HEK293 (cell line): ENCODE measurements around the gene ESRRA.
A peak's percentile ranks its signal among the peaks of the same experiment; 100 is the strongest.

Source experiments
- CTCF ChIA-PET: fragments of 350-600 bp; formaldehyde crosslinking; extraction: SDS; loops from one replicate; lab custom pipeline; 2021; ENCODE audit warnings: antibody characterized with exemption; lab: Yijun Ruan, JAX
- POLR2A ChIA-PET: fragments of 300-600 bp; formaldehyde crosslinking; extraction: SDS; loops from one replicate; lab custom pipeline; 2020; ENCODE audit warnings: antibody characterized with exemption, inconsistent platforms; lab: Yijun Ruan, JAX
- H3K27ac ChIP-seq: fragments of 200-500 bp; sonication (Bioruptor generic); 2 replicates; pipeline ENCODE4 v1.5.1; 2014; ENCODE audit warnings: low read depth, low read length, control low read depth, inconsistent platforms; ENCODE audit errors: extremely low read depth
- H3K36me3 ChIP-seq, 2 experiments: fragments of 200-500 bp in 1 of 2; sonication (Bioruptor generic) in 1 of 2; 1 replicate in 1 of 2; 2 replicates in 1 of 2; pipeline ENCODE4 v1.5.1; 2014 to 2017; ENCODE audit warnings: inconsistent platforms in 2 of 2, low read length in 2 of 2; ENCODE audit not compliant: control insufficient read depth in 2 of 2, insufficient read depth in 1 of 2
- H3K4me1 ChIP-seq: fragments of 200-500 bp; sonication (Bioruptor generic); 2 replicates; pipeline ENCODE4 v1.5.1; 2014; ENCODE audit warnings: mild to moderate bottlenecking, low read length, inconsistent platforms; ENCODE audit not compliant: control insufficient read depth, insufficient read depth
- H3K4me3 ChIP-seq: 2 replicates; pipeline ENCODE4 v1.5.1; 2011; ENCODE audit warnings: low read depth, mild to moderate bottlenecking, control low read depth, low read length, moderate library complexity
- H3K9me3 ChIP-seq: fragments of 200-500 bp; sonication (Bioruptor generic); 2 replicates; pipeline ENCODE4 v1.5.1; 2014; ENCODE audit warnings: low read depth, low read length, inconsistent platforms; ENCODE audit not compliant: control insufficient read depth, insufficient read depth
- GLIS2 ChIP-seq: fragments of 450-650 bp; formaldehyde crosslinking; IDR thresholded peaks from 2 replicates; pipeline ENCODE4 v1.5.1; 2016; ENCODE audit warnings: missing biosample characterization, missing genetic modification characterization
- HOXC10 ChIP-seq: sonication (generic); formaldehyde crosslinking; IDR thresholded peaks from 2 replicates; pipeline ENCODE4 v1.8.1; 2023; ENCODE audit warnings: mild to moderate bottlenecking, missing genetic modification reagents
- KLF10 ChIP-seq: fragments of 450-650 bp; IDR thresholded peaks from 2 replicates; pipeline ENCODE4 v1.5.1; 2018; ENCODE audit warnings: missing biosample characterization, mild to moderate bottlenecking, missing genetic modification characterization
- OSR2 ChIP-seq: fragments of 450-650 bp; formaldehyde crosslinking; IDR thresholded peaks from 2 replicates; pipeline ENCODE4 v1.5.1; 2016; ENCODE audit warnings: missing biosample characterization, missing genetic modification characterization
- PATZ1 ChIP-seq: fragments of 450-650 bp; formaldehyde crosslinking; IDR thresholded peaks from 2 replicates; pipeline ENCODE4 v1.5.1; 2016; ENCODE audit warnings: missing biosample characterization, missing genetic modification characterization
- PRDM10 ChIP-seq: fragments of 450-650 bp; formaldehyde crosslinking; IDR thresholded peaks from 2 replicates; pipeline ENCODE4 v1.5.1; 2016; ENCODE audit warnings: missing biosample characterization, missing genetic modification characterization
- YY1 ChIP-seq: fragments of 450-650 bp; formaldehyde crosslinking; IDR thresholded peaks from 2 replicates; pipeline ENCODE4 v1.5.1; 2018; ENCODE audit warnings: missing biosample characterization, missing genetic modification characterization
- ZBTB21 ChIP-seq: fragments of 450-650 bp; formaldehyde crosslinking; IDR thresholded peaks from 2 replicates; pipeline ENCODE4 v1.5.1; 2017; ENCODE audit warnings: missing biosample characterization, missing genetic modification characterization
- ZBTB8A ChIP-seq: fragments of 450-650 bp; formaldehyde crosslinking; IDR thresholded peaks from 2 replicates; pipeline ENCODE4 v1.5.1; 2016; ENCODE audit warnings: missing biosample characterization, missing genetic modification characterization
- ZFHX2 ChIP-seq: fragments of 450-650 bp; formaldehyde crosslinking; conservative IDR thresholded peaks from 2 replicates; pipeline ENCODE4 v1.5.1; 2016; ENCODE audit warnings: missing biosample characterization, missing genetic modification characterization
- ZNF2 ChIP-seq: fragments of 450-650 bp; formaldehyde crosslinking; IDR thresholded peaks from 2 replicates; pipeline ENCODE4 v1.5.1; 2016; ENCODE audit warnings: missing biosample characterization, missing genetic modification characterization
- ZNF211 ChIP-seq: fragments of 450-650 bp; formaldehyde crosslinking; IDR thresholded peaks from 2 replicates; pipeline ENCODE4 v1.5.1; 2016; ENCODE audit warnings: low read depth, missing biosample characterization, missing genetic modification characterization
- ZNF266 ChIP-seq: fragments of 450-650 bp; formaldehyde crosslinking; IDR thresholded peaks from 2 replicates; pipeline ENCODE4 v1.5.1; 2016; ENCODE audit warnings: missing biosample characterization, missing genetic modification characterization, low read depth
- ZNF335 ChIP-seq: fragments of 450-650 bp; formaldehyde crosslinking; conservative IDR thresholded peaks from 2 replicates; pipeline ENCODE4 v1.5.1; 2016; ENCODE audit warnings: missing biosample characterization, missing genetic modification characterization
- ZNF449 ChIP-seq: fragments of 450-650 bp; formaldehyde crosslinking; IDR thresholded peaks from 2 replicates; pipeline ENCODE4 v1.5.1; 2017; ENCODE audit warnings: missing biosample characterization, mild to moderate bottlenecking, missing genetic modification characterization, moderate library complexity
- ZNF544 ChIP-seq: fragments of 450-650 bp; formaldehyde crosslinking; IDR thresholded peaks from 2 replicates; pipeline ENCODE4 v1.5.0; 2017; ENCODE audit warnings: missing biosample characterization, missing genetic modification characterization
- ZNF558 ChIP-seq: fragments of 450-650 bp; formaldehyde crosslinking; IDR thresholded peaks from 2 replicates; pipeline ENCODE4 v1.5.1; 2016; ENCODE audit warnings: missing biosample characterization, missing genetic modification characterization
- ZNF580 ChIP-seq: fragments of 450-650 bp; formaldehyde crosslinking; IDR thresholded peaks from 2 replicates; pipeline ENCODE4 v1.5.1; 2016; ENCODE audit warnings: missing biosample characterization, missing genetic modification characterization
- ZNF596 ChIP-seq: fragments of 450-650 bp; IDR thresholded peaks from 2 replicates; pipeline ENCODE4 v1.5.0; 2018; ENCODE audit warnings: missing biosample characterization, mild to moderate bottlenecking, missing genetic modification characterization, moderate library complexity
- ZNF658 ChIP-seq: fragments of 450-650 bp; formaldehyde crosslinking; IDR thresholded peaks from 2 replicates; pipeline ENCODE4; 2016; ENCODE audit warnings: missing biosample characterization, missing genetic modification characterization
- ZNF664 ChIP-seq: fragments of 450-650 bp; formaldehyde crosslinking; IDR thresholded peaks from 2 replicates; pipeline ENCODE4 v1.5.1; 2016; ENCODE audit warnings: missing biosample characterization, missing genetic modification characterization
- ZNF785 ChIP-seq: fragments of 450-650 bp; formaldehyde crosslinking; IDR thresholded peaks from 2 replicates; pipeline ENCODE4 v1.5.1; 2016; ENCODE audit warnings: missing biosample characterization, missing genetic modification characterization
- ZNF843 ChIP-seq: fragments of 450-650 bp; formaldehyde crosslinking; IDR thresholded peaks from 2 replicates; pipeline ENCODE4 v1.5.1; 2016; ENCODE audit warnings: missing biosample characterization, missing genetic modification characterization

ESRRA gene

GRCh38 chr11:64344787-64345186 is 39.5 kb downstream of the ESRRA start:
- H3K27ac ChIP-seq: no peak overlapping the region
- TF ChIP-seq HOXC10 (CRISPR knock-in tag) (no peak), ZNF596 (tag by site-specific recombination) (no peak), ZNF658 (tag by site-specific recombination) (no peak), ZNF785 (no peak), KLF10 (tag by site-specific recombination) (no peak), ZNF211 (no peak), ZBTB21 (no peak), ZNF843 (tag by site-specific recombination) (no peak), GLIS2 (tag by site-specific recombination) (no peak), ZBTB8A (tag by site-specific recombination) (no peak), ZFHX2 (tag by site-specific recombination) (no peak), ZNF580 (no peak), ZNF664 (tag by site-specific recombination) (no peak), ZNF558 (tag by site-specific recombination) (no peak)
- no peaks in the 10 kb centered on the region for H3K4me1 ChIP-seq
- H3K36me3 ChIP-seq: no peaks in the 10 kb centered on the region
- ChIA-PET CTCF (interaction anchor here (0.6 to 7.9 kb wide), 8 partner anchors 9 to 307 kb away, joined by 3 to 86 read pairs (median 4); partner anchors contain the start of genes PRDX5 and TRMT112), POLR2A (interaction anchor here (1.7 kb wide), 1 partner anchor 27 kb away, joined by 4 read pairs; the partner anchor contains the start of genes PRDX5 and TRMT112)
- no peaks in the 10 kb centered on the region for H3K9me3 ChIP-seq
- no peak overlapping the region for H3K4me3 ChIP-seq

GRCh38 chr11:64347193-64347867 is 42.0 kb downstream of the ESRRA start:
- POLR2A ChIA-PET: interaction anchor here (0.6 to 2.7 kb wide), 2 partner anchors 30 to 177 kb away, joined by 4 to 10 read pairs; partner anchors contain the start of genes PRDX5 and TRMT112

GRCh38 chr11:64348383-64349024 is 43.2 kb downstream of the ESRRA start:
- Histone ChIP-seq H3K27ac (no peak overlapping the region), H3K4me3 (no peak overlapping the region), H3K36me3 (no peaks in the 10 kb centered on the region), H3K9me3 (no peaks in the 10 kb centered on the region)
- TF ChIP-seq PATZ1 (tag by site-specific recombination): 0 out of 2 replicates have a peak, but pooled peaks have one; percentile 22
- no peak for TF ChIP-seq OSR2
- peak; percentile 98 for TF ChIP-seq PRDM10 (tag by site-specific recombination)
- TF ChIP-seq ZNF266 (tag by site-specific recombination): no peak
- TF ChIP-seq, all 188 proteins: peak for 2
- ChIA-PET POLR2A (interaction anchor here (0.5 to 2.7 kb wide), 3 partner anchors 31 to 478 kb away, joined by 3 to 10 read pairs (median 4); partner anchors contain the start of genes PRDX5 and TRMT112), CTCF (interaction anchor here (0.6 to 2.2 kb wide), 3 partner anchors 8 to 217 kb away, joined by 3 to 5 read pairs (median 3); partner anchors contain the start of genes PRDX5 and TRMT112)
- no peaks in the 10 kb centered on the region for H3K4me1 ChIP-seq

More at GRCh38 chr11:64347193-64347867, 42.0 kb downstream of the ESRRA start:
- TF ChIP-seq YY1: no peak
- no peak for TF ChIP-seq ZNF544 (tag by site-specific recombination)
- TF ChIP-seq ZNF449 (tag by site-specific recombination): no peak
- 0 out of 2 replicates have a peak, but pooled peaks have one; percentile 17 for TF ChIP-seq ZNF335
- no peak for TF ChIP-seq ZNF2
- Histone ChIP-seq H3K4me3 (no peak overlapping the region), H3K4me1 (no peaks in the 10 kb centered on the region), H3K36me3 (no peaks in the 10 kb centered on the region), H3K9me3 (no peaks in the 10 kb centered on the region), H3K27ac (no peak overlapping the region)
- CTCF ChIA-PET: interaction anchor here (0.8 to 7.9 kb wide), 5 partner anchors 8 to 46 kb away, joined by 3 to 86 read pairs (median 5); partner anchors contain the start of genes PRDX5 and TRMT112
